AG04449 (cell line): Measurements from ENCODE around the gene TPSD1.
"Not testable (repeated sequence)": the region's sequence is repeated elsewhere in the genome, so short reads cannot be mapped to it uniquely, and the experiment has no call there.

Experiments
- CTCF ChIA-PET: fragments of 350-600 bp; formaldehyde crosslinking; extraction: SDS; loops from one replicate; lab custom pipeline; 2021; ENCODE audit warnings: antibody characterized with exemption; lab: Yijun Ruan, JAX
- POLR2A ChIA-PET: fragments of 400-600, 350-600 bp; formaldehyde crosslinking; extraction: SDS; loops from one replicate; lab custom pipeline; 2020; ENCODE audit warnings: antibody characterized with exemption, inconsistent platforms; lab: Yijun Ruan, JAX
- DNase-seq: peaks from one replicate; pipeline ENCODE4 v3.0.0-alpha.2; 2010; ENCODE audit warnings: low read depth, low spot score
- H3K4me3 ChIP-seq: 2 replicates; pipeline ENCODE4 v1.5.1; 2011; ENCODE audit warnings: low read depth, mild to moderate bottlenecking, control low read depth, low read length
- TF ChIP-seq, protein P1 (sequence below): IDR thresholded peaks from one replicate; pipeline ENCODE4 v1.5.1; 2011; ENCODE audit warnings: mild to moderate bottlenecking, moderate library complexity, low read length, control low read depth, inconsistent platforms; ENCODE audit not compliant: insufficient read depth; ENCODE audit errors: missing control alignments

TPSD1 gene

DNA sequence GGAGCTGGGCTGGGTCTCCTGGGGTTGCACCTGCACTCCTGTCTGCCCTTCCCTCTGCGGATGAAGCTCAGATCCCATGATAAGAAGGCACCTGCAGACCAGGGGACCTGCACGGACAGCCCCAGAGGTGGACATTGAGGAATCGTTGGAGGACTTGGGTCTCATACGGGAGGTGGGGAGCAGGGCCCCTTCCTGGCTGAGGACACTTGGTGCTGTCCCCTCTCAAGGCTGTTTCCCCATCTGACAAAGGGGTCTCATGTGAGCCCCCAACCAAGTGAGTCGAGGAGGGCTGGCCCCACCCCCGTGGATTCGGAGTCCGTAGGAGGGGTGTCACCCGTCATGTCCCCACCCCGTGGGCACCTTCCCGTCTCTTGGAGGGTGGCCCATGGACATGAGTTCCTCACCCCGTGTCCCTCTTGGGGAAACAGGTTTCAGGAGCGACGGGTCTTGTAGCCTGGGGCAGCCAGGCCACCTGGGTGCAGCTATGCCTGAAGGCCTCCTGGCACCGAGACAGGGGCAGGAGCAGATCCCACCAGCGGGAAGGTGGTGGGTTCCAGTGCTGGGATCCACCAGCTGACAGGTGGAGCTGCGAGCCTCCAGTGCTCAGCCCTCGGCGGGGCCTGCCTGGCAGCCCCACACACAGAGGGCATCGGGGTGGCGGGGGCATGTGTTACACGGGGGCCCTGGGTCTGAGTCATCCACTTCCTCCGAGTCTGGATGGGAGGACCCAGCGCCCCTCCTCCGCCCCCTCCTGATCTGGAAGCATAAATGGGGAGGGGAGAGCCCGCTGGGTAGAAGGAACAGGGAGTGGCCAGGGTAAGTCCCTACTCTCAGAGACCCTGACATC, at the start of gene TPSD1:
TPSD1 (plus strand) TSS at position 794 of the 847 bp plus-strand sequence. CDS start 212 bp downstream, outside the sequence.
- H3K4me3 ChIP-seq, CTCF ChIA-PET, DNase-seq, POLR2A ChIA-PET: not testable (repeated sequence)

DNA sequence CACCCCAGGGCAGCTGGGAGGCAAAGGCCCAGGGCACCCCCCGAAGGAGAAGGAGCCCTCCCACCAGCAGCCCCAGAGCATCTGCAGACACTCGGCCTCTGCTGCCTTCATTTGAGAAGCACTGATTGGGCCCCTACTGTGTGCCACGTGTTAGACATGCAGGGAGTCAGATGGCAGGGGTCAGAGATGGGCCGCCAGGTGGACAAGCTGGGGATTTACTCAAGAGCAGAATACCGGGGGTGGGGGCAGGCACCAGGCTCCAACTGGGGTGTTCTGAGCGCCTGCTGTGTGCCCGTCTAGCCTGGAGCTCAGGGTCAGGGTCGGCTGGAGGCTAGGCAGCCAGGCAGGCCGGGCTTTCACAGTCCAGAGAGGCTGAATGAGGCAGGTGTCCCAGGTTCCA, 49.5 kb upstream of the TPSD1 start:
- CTCF ChIA-PET: no interaction called here
- POLR2A ChIA-PET: no interaction called here
- H3K4me3 ChIP-seq: no peak overlapping the region
- DNase-seq: no peak
- TF ChIP-seq, protein P1, sequence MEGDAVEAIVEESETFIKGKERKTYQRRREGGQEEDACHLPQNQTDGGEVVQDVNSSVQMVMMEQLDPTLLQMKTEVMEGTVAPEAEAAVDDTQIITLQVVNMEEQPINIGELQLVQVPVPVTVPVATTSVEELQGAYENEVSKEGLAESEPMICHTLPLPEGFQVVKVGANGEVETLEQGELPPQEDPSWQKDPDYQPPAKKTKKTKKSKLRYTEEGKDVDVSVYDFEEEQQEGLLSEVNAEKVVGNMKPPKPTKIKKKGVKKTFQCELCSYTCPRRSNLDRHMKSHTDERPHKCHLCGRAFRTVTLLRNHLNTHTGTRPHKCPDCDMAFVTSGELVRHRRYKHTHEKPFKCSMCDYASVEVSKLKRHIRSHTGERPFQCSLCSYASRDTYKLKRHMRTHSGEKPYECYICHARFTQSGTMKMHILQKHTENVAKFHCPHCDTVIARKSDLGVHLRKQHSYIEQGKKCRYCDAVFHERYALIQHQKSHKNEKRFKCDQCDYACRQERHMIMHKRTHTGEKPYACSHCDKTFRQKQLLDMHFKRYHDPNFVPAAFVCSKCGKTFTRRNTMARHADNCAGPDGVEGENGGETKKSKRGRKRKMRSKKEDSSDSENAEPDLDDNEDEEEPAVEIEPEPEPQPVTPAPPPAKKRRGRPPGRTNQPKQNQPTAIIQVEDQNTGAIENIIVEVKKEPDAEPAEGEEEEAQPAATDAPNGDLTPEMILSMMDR: no peak

DNA sequence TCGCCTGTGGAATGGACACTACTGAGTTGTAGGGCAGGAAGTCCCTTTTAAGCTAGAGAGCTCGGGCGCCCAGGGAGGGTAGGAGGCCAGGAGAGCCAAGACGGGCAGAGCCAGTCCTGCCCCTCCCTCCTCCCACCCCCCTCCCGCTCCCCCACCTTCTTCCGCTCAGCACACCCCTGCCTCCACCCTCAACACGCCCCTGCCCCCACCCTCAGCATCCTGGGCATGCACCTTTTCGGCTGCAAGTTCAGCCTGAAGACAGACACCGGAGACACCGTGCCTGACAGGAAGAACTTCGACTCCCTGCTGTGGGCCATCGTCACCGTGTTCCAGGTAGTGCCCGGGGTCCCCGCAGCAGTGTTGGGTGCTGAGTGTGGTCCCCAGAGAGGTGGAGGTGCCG, 49.1 kb upstream of the TPSD1 start:
- TF ChIP-seq, protein P1: no peak
- CTCF ChIA-PET: no interaction called here

DNA sequence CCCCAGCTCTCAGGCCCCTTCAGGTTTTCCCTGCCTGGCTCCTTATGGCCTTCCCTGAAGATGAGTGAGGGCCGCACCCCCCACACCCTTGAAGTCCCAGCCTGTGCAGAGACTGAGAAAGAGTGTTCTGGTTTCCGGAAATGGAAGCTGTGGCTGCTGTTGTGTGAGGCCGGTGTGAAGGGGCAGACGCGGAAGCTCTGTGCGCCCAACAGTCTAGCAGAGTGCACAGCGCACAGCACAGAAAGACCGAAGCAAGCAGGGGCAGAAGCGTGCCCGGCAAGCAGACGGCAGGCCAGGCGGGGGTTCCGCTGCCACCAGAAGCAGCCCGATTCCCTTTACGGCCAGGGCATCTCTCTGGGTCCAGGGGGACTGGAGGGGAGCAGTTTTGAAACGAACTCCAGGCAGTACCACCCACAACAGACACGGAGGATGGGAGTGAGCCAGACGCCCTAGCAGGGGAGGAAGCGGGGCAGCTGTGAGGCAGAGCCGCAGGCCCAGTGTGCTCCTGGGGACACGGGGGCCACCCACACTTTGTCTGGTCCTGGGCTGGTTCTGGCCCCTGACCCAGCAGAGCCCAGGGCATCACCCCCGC, 47.5 kb upstream of the TPSD1 start:
- DNase-seq: no peak
- TF ChIP-seq, protein P1: no peak
- CTCF ChIA-PET: interaction anchor here (0.5 kb wide), 1 partner anchor 347 kb away, joined by 5 read pairs; no protein-coding TSS in a partner anchor
- no peak overlapping the region for H3K4me3 ChIP-seq
- POLR2A ChIA-PET: no interaction called here

More for the DNA sequence above, 49.1 kb upstream of the TPSD1 start:
- no peak for DNase-seq
- POLR2A ChIA-PET: no interaction called here
- H3K4me3 ChIP-seq: no peak overlapping the region

DNA sequence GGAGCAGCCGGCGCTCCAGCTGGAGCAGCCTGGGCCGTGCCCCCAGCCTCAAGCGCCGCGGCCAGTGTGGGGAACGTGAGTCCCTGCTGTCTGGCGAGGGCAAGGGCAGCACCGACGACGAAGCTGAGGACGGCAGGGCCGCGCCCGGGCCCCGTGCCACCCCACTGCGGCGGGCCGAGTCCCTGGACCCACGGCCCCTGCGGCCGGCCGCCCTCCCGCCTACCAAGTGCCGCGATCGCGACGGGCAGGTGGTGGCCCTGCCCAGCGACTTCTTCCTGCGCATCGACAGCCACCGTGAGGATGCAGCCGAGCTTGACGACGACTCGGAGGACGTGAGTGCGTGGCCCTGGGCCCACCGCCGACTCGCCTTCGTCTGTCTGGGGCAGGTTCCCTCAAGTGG, 46.8 kb upstream of the TPSD1 start:
- ChIA-PET POLR2A (no interaction called here), CTCF (no interaction called here)
- H3K4me3 ChIP-seq: no peak overlapping the region
- DNase-seq: no peak
- TF ChIP-seq, protein P1: no peak

DNA sequence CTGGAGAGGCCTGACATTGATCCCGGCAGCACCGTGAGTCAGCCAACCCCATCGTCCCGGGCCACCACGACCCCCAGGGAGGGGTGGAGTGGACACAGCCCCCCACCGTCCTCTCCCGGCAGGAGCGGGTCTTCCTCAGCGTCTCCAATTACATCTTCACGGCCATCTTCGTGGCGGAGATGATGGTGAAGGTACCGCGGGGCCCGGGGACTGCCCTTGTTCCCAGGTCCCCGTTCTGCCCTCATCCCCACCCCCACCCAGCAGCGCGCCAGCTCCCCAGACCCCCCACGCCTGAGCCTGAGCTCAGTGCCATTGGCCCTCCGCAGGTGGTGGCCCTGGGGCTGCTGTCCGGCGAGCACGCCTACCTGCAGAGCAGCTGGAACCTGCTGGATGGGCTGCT, 45.4 kb upstream of the TPSD1 start:
- no peak overlapping the region for H3K4me3 ChIP-seq
- DNase-seq: no peak
- TF ChIP-seq, protein P1: no peak
- POLR2A ChIA-PET: no interaction called here
- CTCF ChIA-PET: no interaction called here
